GM12878 (cell line): Measurements from ENCODE around the gene PCGF6. TPM values are rescaled to one million over a fixed set of nuclear protein-coding genes. Genes with fewer than 3 reads are reported as not detected.

Experiments
- BACH1 ChIP-seq: fragments of 450-650 bp; IDR thresholded peaks from 2 replicates; pipeline ENCODE4 v1.6.1; 2017; ENCODE audit warnings: mild to moderate bottlenecking, borderline replicate concordance
- BRCA1 ChIP-seq: IDR thresholded peaks from 2 replicates; pipeline ENCODE4 v1.6.1; 2011; ENCODE audit warnings: low read depth, low read length, improper control_type of control experiment
- CBFB ChIP-seq: IDR thresholded peaks from 2 replicates; pipeline ENCODE4 v1.6.1; 2016; ENCODE audit warnings: antibody characterized with exemption, low read depth
- DPF2 ChIP-seq: fragments of 450-650 bp; IDR thresholded peaks from 2 replicates; pipeline ENCODE4 v1.6.1; 2017; ENCODE audit warnings: mild to moderate bottlenecking
- GATAD2B ChIP-seq: fragments of 450-650 bp; conservative IDR thresholded peaks from 2 replicates; pipeline ENCODE4 v1.6.1; 2017; ENCODE audit warnings: low read depth, mild to moderate bottlenecking, moderate library complexity
- MEF2B ChIP-seq: fragments of 450-650 bp; IDR thresholded peaks from 2 replicates; pipeline ENCODE4 v1.6.1; 2018; ENCODE audit warnings: mild to moderate bottlenecking, moderate library complexity; ENCODE audit not compliant: partially characterized antibody, poor library complexity, severe bottlenecking
- NBN ChIP-seq: fragments of 450-650 bp; IDR thresholded peaks from 2 replicates; pipeline ENCODE4 v1.6.1; 2016
- RBBP5 ChIP-seq: fragments of 200-600 bp; sonication (generic); conservative IDR thresholded peaks from 2 replicates; pipeline ENCODE4 v1.6.1; 2016
- SMARCA5 ChIP-seq: fragments of 450-650 bp; IDR thresholded peaks from 2 replicates; pipeline ENCODE4 v1.6.1; 2017; ENCODE audit warnings: mild to moderate bottlenecking
- SREBF1 ChIP-seq: IDR thresholded peaks from 2 replicates; pipeline ENCODE4 v1.6.1; 2012; ENCODE audit warnings: mild to moderate bottlenecking, low read length
- ZNF207 ChIP-seq: fragments of 450-650 bp; IDR thresholded peaks from 2 replicates; pipeline ENCODE4 v1.6.1; 2014; ENCODE audit warnings: antibody characterized with exemption, mild to moderate bottlenecking, borderline replicate concordance
- ZNF274 ChIP-seq: IDR thresholded peaks from one replicate; pipeline ENCODE4 v1.8.0; 2011; ENCODE audit not compliant: insufficient read length, insufficient read depth
- polyA plus RNA-seq, 11 experiments: library from polyadenylated mRNA; depleted of rRNA in 4 of 11; unstranded in 6 of 11; stranded (reverse) in 5 of 11; fragments of >200 nt; fragmentation: Nextera tagmentation in 4 of 11; fragmentation: Illumina TruSeq in 1 of 11; extraction: Ambion mirVana in 4 of 11; extraction: Trizol in 1 of 11; gene quantifications; 1 replicate in 1 of 11; 2 replicates in 10 of 11; pipeline versions ENCODE4 v1.2.1 to v1.2.3, GENCODE V29; 2011 to 2016; ENCODE audit warnings: inconsistent platforms in 2 of 11, missing spikeins in 2 of 11, low read depth in 1 of 11
- total RNA-seq, 4 experiments: library from RNA; depleted of rRNA in 3 of 4; stranded (reverse); fragments of >200 nt in 3 of 4; fragmentation: Illumina TruSeq in 1 of 4; extraction: Trizol in 1 of 4; gene quantifications; 2 replicates each; pipeline versions ENCODE4 v1.2.1 to v1.2.3, GENCODE V29; 2013 to 2021
- TF ChIP-seq, protein P1 (sequence below): fragments of 450-650 bp; IDR thresholded peaks from 2 replicates; pipeline ENCODE4 v1.6.1; 2017; ENCODE audit warnings: borderline replicate concordance
- TF ChIP-seq, protein P2 (sequence below): IDR thresholded peaks from 2 replicates; pipeline ENCODE4 v1.6.1; 2012; ENCODE audit warnings: mild to moderate bottlenecking, low read depth, low read length
- TF ChIP-seq, protein P3 (sequence below): IDR thresholded peaks from 2 replicates; pipeline ENCODE4 v1.6.1; 2011; ENCODE audit warnings: borderline replicate concordance, low read depth, mild to moderate bottlenecking, moderate library complexity, low read length; ENCODE audit not compliant: insufficient read depth, poor library complexity, severe bottlenecking
- TF ChIP-seq, protein P4 (sequence below): fragments of 450-650 bp; IDR thresholded peaks from 2 replicates; pipeline ENCODE4 v1.6.1; 2014; ENCODE audit warnings: mild to moderate bottlenecking
- TF ChIP-seq, protein P5 (sequence below): IDR thresholded peaks from 2 replicates; pipeline ENCODE4 v1.6.1; 2012; ENCODE audit warnings: low read depth, low read length, improper control_type of control experiment
- TF ChIP-seq, protein P6 (sequence below): fragments of 450-650 bp; IDR thresholded peaks from 2 replicates; pipeline ENCODE4 v1.6.1; 2017; ENCODE audit warnings: mild to moderate bottlenecking, moderate library complexity

The PCGF6 gene
- total and polyA plus RNA-seq, 10 of the 15 experiments (the other 5 are each of a cell fraction or from before 2014, with no cell fraction given): 6.5 to 19.1 (median 12.7) TPM

DNA sequence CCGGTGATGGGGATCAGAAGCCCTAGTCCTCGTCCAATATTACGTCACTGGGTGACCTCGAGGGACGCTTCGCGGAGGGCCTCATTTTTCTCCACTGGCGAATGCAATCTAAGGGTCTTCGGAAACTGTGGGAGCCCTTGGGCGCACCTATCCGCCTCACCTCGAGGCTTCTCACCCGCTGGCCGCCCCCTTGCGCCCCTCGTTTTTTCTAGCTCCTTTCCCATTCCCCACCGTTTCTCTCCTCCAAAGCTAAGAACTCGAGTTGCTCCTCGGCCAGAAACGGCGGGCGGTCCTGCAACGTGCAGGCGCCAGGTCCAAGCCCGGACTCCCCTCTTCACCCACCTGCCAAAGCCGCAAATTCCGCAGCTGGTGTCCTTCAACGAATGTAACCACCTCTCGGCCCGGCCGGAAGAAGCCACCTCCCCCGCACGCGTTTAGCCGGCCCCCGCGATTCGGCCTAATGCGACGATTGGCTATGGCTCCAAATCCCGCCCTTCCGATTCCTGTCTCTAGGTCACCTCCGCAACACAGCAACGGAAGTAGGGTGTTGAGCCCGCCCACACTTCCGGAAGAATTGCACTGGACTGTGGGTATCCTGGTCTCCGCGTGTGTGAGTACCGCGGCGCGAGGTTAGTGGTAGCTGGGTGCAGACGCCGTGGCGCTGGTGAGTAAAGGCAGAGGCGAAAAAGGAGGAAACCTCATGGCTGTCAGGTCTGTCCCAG lies 45.3 kb upstream of the PCGF6 start, which contains the start of the genes ATP5MK and PDCD11 (continued):
- TF ChIP-seq, protein P1, sequence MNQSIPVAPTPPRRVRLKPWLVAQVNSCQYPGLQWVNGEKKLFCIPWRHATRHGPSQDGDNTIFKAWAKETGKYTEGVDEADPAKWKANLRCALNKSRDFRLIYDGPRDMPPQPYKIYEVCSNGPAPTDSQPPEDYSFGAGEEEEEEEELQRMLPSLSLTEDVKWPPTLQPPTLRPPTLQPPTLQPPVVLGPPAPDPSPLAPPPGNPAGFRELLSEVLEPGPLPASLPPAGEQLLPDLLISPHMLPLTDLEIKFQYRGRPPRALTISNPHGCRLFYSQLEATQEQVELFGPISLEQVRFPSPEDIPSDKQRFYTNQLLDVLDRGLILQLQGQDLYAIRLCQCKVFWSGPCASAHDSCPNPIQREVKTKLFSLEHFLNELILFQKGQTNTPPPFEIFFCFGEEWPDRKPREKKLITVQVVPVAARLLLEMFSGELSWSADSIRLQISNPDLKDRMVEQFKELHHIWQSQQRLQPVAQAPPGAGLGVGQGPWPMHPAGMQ: no peak
- TF ChIP-seq BRCA1 (no peak), NBN (peak; percentile 52), SMARCA5 (0 out of 2 replicates have a peak, but pooled peaks have one; percentile 33), GATAD2B (peak; percentile 56), CBFB (peak; percentile 61; the same call in 1 of the 2 replicates), MEF2B (no peak), ZNF274 (no peak), SREBF1 (no peak), ZNF207 (0 out of 2 replicates have a peak, but pooled peaks have one; percentile 40), RBBP5 (no peak), DPF2 (peak; percentile 8; the same call in 1 of the 2 replicates), BACH1 (no peak; the same call in 1 of the 2 replicates)
- TF ChIP-seq, protein P2, sequence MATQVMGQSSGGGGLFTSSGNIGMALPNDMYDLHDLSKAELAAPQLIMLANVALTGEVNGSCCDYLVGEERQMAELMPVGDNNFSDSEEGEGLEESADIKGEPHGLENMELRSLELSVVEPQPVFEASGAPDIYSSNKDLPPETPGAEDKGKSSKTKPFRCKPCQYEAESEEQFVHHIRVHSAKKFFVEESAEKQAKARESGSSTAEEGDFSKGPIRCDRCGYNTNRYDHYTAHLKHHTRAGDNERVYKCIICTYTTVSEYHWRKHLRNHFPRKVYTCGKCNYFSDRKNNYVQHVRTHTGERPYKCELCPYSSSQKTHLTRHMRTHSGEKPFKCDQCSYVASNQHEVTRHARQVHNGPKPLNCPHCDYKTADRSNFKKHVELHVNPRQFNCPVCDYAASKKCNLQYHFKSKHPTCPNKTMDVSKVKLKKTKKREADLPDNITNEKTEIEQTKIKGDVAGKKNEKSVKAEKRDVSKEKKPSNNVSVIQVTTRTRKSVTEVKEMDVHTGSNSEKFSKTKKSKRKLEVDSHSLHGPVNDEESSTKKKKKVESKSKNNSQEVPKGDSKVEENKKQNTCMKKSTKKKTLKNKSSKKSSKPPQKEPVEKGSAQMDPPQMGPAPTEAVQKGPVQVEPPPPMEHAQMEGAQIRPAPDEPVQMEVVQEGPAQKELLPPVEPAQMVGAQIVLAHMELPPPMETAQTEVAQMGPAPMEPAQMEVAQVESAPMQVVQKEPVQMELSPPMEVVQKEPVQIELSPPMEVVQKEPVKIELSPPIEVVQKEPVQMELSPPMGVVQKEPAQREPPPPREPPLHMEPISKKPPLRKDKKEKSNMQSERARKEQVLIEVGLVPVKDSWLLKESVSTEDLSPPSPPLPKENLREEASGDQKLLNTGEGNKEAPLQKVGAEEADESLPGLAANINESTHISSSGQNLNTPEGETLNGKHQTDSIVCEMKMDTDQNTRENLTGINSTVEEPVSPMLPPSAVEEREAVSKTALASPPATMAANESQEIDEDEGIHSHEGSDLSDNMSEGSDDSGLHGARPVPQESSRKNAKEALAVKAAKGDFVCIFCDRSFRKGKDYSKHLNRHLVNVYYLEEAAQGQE: no peak
- TF ChIP-seq, protein P3, sequence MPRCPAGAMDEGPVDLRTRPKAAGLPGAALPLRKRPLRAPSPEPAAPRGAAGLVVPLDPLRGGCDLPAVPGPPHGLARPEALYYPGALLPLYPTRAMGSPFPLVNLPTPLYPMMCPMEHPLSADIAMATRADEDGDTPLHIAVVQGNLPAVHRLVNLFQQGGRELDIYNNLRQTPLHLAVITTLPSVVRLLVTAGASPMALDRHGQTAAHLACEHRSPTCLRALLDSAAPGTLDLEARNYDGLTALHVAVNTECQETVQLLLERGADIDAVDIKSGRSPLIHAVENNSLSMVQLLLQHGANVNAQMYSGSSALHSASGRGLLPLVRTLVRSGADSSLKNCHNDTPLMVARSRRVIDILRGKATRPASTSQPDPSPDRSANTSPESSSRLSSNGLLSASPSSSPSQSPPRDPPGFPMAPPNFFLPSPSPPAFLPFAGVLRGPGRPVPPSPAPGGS: peak; percentile 22
- TF ChIP-seq, protein P4, sequence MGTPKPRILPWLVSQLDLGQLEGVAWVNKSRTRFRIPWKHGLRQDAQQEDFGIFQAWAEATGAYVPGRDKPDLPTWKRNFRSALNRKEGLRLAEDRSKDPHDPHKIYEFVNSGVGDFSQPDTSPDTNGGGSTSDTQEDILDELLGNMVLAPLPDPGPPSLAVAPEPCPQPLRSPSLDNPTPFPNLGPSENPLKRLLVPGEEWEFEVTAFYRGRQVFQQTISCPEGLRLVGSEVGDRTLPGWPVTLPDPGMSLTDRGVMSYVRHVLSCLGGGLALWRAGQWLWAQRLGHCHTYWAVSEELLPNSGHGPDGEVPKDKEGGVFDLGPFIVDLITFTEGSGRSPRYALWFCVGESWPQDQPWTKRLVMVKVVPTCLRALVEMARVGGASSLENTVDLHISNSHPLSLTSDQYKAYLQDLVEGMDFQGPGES: peak; percentile 69; the same call in 1 of the 2 replicates
- TF ChIP-seq, protein P5, sequence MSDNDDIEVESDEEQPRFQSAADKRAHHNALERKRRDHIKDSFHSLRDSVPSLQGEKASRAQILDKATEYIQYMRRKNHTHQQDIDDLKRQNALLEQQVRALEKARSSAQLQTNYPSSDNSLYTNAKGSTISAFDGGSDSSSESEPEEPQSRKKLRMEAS: peak; percentile 93
- TF ChIP-seq, protein P6, sequence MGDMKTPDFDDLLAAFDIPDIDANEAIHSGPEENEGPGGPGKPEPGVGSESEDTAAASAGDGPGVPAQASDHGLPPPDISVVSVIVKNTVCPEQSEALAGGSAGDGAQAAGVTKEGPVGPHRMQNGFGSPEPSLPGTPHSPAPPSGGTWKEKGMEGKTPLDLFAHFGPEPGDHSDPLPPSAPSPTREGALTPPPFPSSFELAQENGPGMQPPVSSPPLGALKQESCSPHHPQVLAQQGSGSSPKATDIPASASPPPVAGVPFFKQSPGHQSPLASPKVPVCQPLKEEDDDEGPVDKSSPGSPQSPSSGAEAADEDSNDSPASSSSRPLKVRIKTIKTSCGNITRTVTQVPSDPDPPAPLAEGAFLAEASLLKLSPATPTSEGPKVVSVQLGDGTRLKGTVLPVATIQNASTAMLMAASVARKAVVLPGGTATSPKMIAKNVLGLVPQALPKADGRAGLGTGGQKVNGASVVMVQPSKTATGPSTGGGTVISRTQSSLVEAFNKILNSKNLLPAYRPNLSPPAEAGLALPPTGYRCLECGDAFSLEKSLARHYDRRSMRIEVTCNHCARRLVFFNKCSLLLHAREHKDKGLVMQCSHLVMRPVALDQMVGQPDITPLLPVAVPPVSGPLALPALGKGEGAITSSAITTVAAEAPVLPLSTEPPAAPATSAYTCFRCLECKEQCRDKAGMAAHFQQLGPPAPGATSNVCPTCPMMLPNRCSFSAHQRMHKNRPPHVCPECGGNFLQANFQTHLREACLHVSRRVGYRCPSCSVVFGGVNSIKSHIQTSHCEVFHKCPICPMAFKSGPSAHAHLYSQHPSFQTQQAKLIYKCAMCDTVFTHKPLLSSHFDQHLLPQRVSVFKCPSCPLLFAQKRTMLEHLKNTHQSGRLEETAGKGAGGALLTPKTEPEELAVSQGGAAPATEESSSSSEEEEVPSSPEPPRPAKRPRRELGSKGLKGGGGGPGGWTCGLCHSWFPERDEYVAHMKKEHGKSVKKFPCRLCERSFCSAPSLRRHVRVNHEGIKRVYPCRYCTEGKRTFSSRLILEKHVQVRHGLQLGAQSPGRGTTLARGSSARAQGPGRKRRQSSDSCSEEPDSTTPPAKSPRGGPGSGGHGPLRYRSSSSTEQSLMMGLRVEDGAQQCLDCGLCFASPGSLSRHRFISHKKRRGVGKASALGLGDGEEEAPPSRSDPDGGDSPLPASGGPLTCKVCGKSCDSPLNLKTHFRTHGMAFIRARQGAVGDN: peak; percentile 73
